GM19463 (cell line): ENCODE measurements around the gene IL1F10.

Experiments used
- ATAC-seq: cut with Tn5 transposase; IDR thresholded peaks from one replicate; pipeline ENCODE4 v1.9.1; 2021; ENCODE audit warnings: mild to moderate bottlenecking, moderate library complexity; ENCODE audit not compliant: unreplicated experiment

The IL1F10 gene

GRCh38 chr2:113067681-113068080 lies at the start of gene IL1F10:
Gene IL1F10, plus strand, starts transcription at chr2:113067970. Its CDS starts 4,769 bp downstream, at chr2:113072739.
- ATAC-seq: no peak

GRCh38 chr2:113018509-113018908 lies 49.3 kb upstream of the IL1F10 start:
- ATAC-seq: no peak

GRCh38 chr2:113021312-113021711 lies 46.5 kb upstream of the IL1F10 start:
- no peak for ATAC-seq

- ATAC-seq: no peak
These were observed 43.0 kb upstream of the IL1F10 start for GRCh38 chr2:113024764-113025163.

- no peak for ATAC-seq
These were observed 42.0 kb upstream of the IL1F10 start for GRCh38 chr2:113025737-113026136.

- no peak for ATAC-seq
These were observed 40.1 kb upstream of the IL1F10 start for GRCh38 chr2:113027691-113028090.

GRCh38 chr2:113028112-113028511 lies 39.7 kb upstream of the IL1F10 start:
- ATAC-seq: no peak

- ATAC-seq: no peak
These were observed 35.0 kb upstream of the IL1F10 start for GRCh38 chr2:113032737-113033136.

- ATAC-seq: no peak
These were observed 33.8 kb upstream of the IL1F10 start for GRCh38 chr2:113034016-113034415.

GRCh38 chr2:113036763-113037162 lies 31.0 kb upstream of the IL1F10 start:
- no peak for ATAC-seq

GRCh38 chr2:113038291-113038690 lies 29.5 kb upstream of the IL1F10 start:
- ATAC-seq: no peak

GRCh38 chr2:113039158-113039557 lies 28.6 kb upstream of the IL1F10 start:
- ATAC-seq: no peak

- ATAC-seq: no peak
These were observed 28.1 kb upstream of the IL1F10 start for GRCh38 chr2:113039719-113040118.

- no peak for ATAC-seq
These were observed 25.9 kb upstream of the IL1F10 start for GRCh38 chr2:113041871-113042270.

- no peak for ATAC-seq
These were observed 21.3 kb upstream of the IL1F10 start for GRCh38 chr2:113046465-113046864.

GRCh38 chr2:113050921-113051895 lies 16.6 kb upstream of the IL1F10 start:
- ATAC-seq: no peak

GRCh38 chr2:113052396-113052917 lies 15.3 kb upstream of the IL1F10 start, which contains the start of gene IL36B:
Gene IL36B, minus strand, starts transcription at chr2:113052867.
- no peak for ATAC-seq

- ATAC-seq: no peak
These were observed 14.1 kb upstream of the IL1F10 start for GRCh38 chr2:113053666-113054065.

GRCh38 chr2:113054066-113054465 lies 13.7 kb upstream of the IL1F10 start:
- no peak for ATAC-seq

- ATAC-seq: no peak
These were observed 11.2 kb upstream of the IL1F10 start for GRCh38 chr2:113056521-113056920.

- ATAC-seq: no peak
These were observed 10.7 kb upstream of the IL1F10 start for GRCh38 chr2:113057117-113057516.

- no peak for ATAC-seq
These were observed 9.3 kb upstream of the IL1F10 start for GRCh38 chr2:113058411-113058994.
